ENCODE data around the gene COBL.

COBL gene

GRCh38 chr7:51188987-51189386 lies 127.6 kb downstream of the COBL start:
- DNase-seq, result peak in 1 of 14 donors; percentile 29

- peak in 8 of 14 donors; percentile 20 to 77 (median 42) for DNase-seq
Measured at GRCh38 chr7:51187941-51188340, 128.7 kb downstream of the COBL start.

GRCh38 chr7:51186531-51186930 lies 130.1 kb downstream of the COBL start:
- DNase-seq, result peak in 1 of 14 donors; percentile 50

- no peak for DNase-seq
Measured at GRCh38 chr7:51182636-51183166, 133.9 kb downstream of the COBL start.

- no peak for DNase-seq
Measured at GRCh38 chr7:51180092-51180491, 136.5 kb downstream of the COBL start.

- DNase-seq, result no peak
Measured at GRCh38 chr7:51175992-51176388, 140.6 kb downstream of the COBL start.

- DNase-seq, result no peak
Measured at GRCh38 chr7:51175316-51175991, 141.2 kb downstream of the COBL start.

GRCh38 chr7:51165337-51165736 lies 151.3 kb downstream of the COBL start:
- DNase-seq, result no peak

- DNase-seq, result peak in 12 of 14 donors; percentile 33 to 80 (median 73)
Measured at GRCh38 chr7:51162724-51163329, 153.8 kb downstream of the COBL start.

- DNase-seq, result no peak
Measured at GRCh38 chr7:51161937-51162336, 154.7 kb downstream of the COBL start.

- peak in 12 of 14 donors; percentile 27 to 74 (median 43) for DNase-seq
Measured at GRCh38 chr7:51160990-51161615, 155.5 kb downstream of the COBL start.

- DNase-seq, result no peak
Measured at GRCh38 chr7:51160411-51160810, 156.2 kb downstream of the COBL start.

- peak in 1 of 14 donors; percentile 19 for DNase-seq
Measured at GRCh38 chr7:51158742-51159445, 157.7 kb downstream of the COBL start.

GRCh38 chr7:51158211-51158610 lies 158.4 kb downstream of the COBL start:
- no peak for DNase-seq

GRCh38 chr7:51154201-51154600 lies 162.4 kb downstream of the COBL start:
- DNase-seq, result peak in 10 of 14 donors; percentile 20 to 72 (median 50)

- no peak for DNase-seq
Measured at GRCh38 chr7:51152706-51153200, 163.9 kb downstream of the COBL start.

- DNase-seq, result no peak
Measured at GRCh38 chr7:51151455-51151854, 165.2 kb downstream of the COBL start.

GRCh38 chr7:51150193-51150592 lies 166.4 kb downstream of the COBL start:
- no peak for DNase-seq

GRCh38 chr7:51148216-51148615 lies 168.4 kb downstream of the COBL start:
- no peak for DNase-seq

- DNase-seq, result no peak
Measured at GRCh38 chr7:51146816-51147586, 169.6 kb downstream of the COBL start.

- DNase-seq, result no peak
Measured at GRCh38 chr7:51144178-51144577, 172.4 kb downstream of the COBL start.

Data from C1 segment of cervical spinal cord (tissue), 14 donors.